Uterus (tissue), 4 donors: ENCODE measurements around the gene TXK. TPM values are rescaled to one million over a fixed set of nuclear protein-coding genes. Genes with fewer than 3 reads are reported as not detected.

Source experiments
- DNase-seq, 2 donors: peaks; one replicate each; pipeline ENCODE4 v3.0.0-alpha.2; 2019 to 2020
- H3K27ac ChIP-seq, 2 donors: fragments of 200-600 bp; sonication (generic); 1 replicate in 1 of 2; 2 replicates in 1 of 2; pipeline ENCODE4 v1.5.1; 2016 to 2018
- H3K27me3 ChIP-seq, 2 donors: fragments of 200-600 bp; sonication (generic); one replicate each; pipeline ENCODE4 v1.5.1; 2018 to 2019; ENCODE audit warnings: control low read depth in 1 of 2
- H3K36me3 ChIP-seq, 2 donors: fragments of 200-600 bp; sonication (generic); one replicate each; pipeline ENCODE4 v1.5.1; 2019; ENCODE audit warnings: control low read depth in 1 of 2
- H3K4me1 ChIP-seq, 2 donors: fragments of 200-600 bp; sonication (generic); one replicate each; pipeline ENCODE4 v1.5.1; 2018 to 2019; ENCODE audit warnings: control low read depth in 1 of 2
- H3K4me3 ChIP-seq, 2 donors: fragments of 200-600 bp; sonication (generic); 1 replicate in 1 of 2; 2 replicates in 1 of 2; pipeline ENCODE4 v1.5.1; 2018 to 2019; ENCODE audit warnings: mild to moderate bottlenecking in 1 of 2
- H3K9me3 ChIP-seq, 2 donors: fragments of 200-600 bp; sonication (generic); one replicate each; pipeline ENCODE4 v1.5.1; 2019; ENCODE audit warnings: control low read depth in 1 of 2
- CTCF ChIP-seq, 4 experiments: fragments of 200-600 bp in 2 of 4; fragments of 450-650 bp in 2 of 4; sonication (generic) in 2 of 4; IDR thresholded peaks; one replicate each; pipeline ENCODE4 v1.5.1; 2016 to 2019; ENCODE audit warnings: antibody characterized with exemption in 4 of 4, mild to moderate bottlenecking in 2 of 4, moderate library complexity in 1 of 4
- POLR2A ChIP-seq, 2 donors: fragments of 450-650 bp; IDR thresholded peaks; one replicate each; pipeline ENCODE4 v1.6.1; 2016; ENCODE audit warnings: antibody characterized with exemption in 2 of 2, mild to moderate bottlenecking in 1 of 2, moderate library complexity in 1 of 2
- intact Hi-C: fragments of 100-400 bp; cut with DNase I; formaldehyde crosslinking; loops from one replicate; pipeline ENCODE4 v1.15.1; 2023; ENCODE audit warnings: low total_unique reads
- total RNA-seq, 4 donors: library from RNA; depleted of rRNA in 3 of 4; stranded (reverse); fragments of >200 nt in 3 of 4; gene quantifications; one replicate each; pipeline versions ENCODE4 v1.1.0 to v1.2.4, GENCODE V29; 2014 to 2023
- donor health status: DM: yes; HTN: yes; CAD: no.

Gene TXK
- total RNA-seq, 4 donors from 2014 or later: 1.3 to 6.4 (median 3.1) TPM; not detected in 1

GRCh38 chr4:48109413-48110263 is 24.4 kb downstream of the TXK start:
- Histone ChIP-seq H3K9me3 (no peaks in the 10 kb centered on the region), H3K36me3 (no peaks in the 10 kb centered on the region), H3K4me3 (no peak overlapping the region), H3K4me1 (no peaks in the 10 kb centered on the region), H3K27ac (no peak overlapping the region), H3K27me3 (no peaks in the 10 kb centered on the region)
- intact Hi-C loops: no loop called here
- DNase-seq: no peak
- TF ChIP-seq CTCF (IDR thresholded peaks at IDR 0.05): peak in 3 of 4 experiments; percentile 9 to 32 (median 23)
- TF ChIP-seq POLR2A (IDR thresholded peaks at IDR 0.05): no peak

GRCh38 chr4:48108309-48109073 is 25.6 kb downstream of the TXK start:
- DNase-seq: no peak
- Histone ChIP-seq H3K27me3 (no peaks in the 10 kb centered on the region), H3K4me3 (no peak overlapping the region), H3K9me3 (no peaks in the 10 kb centered on the region), H3K4me1 (no peaks in the 10 kb centered on the region), H3K36me3 (no peaks in the 10 kb centered on the region), H3K27ac (no peak overlapping the region)
- intact Hi-C loops: no loop called here
- no peak for TF ChIP-seq CTCF (IDR thresholded peaks at IDR 0.05)

- intact Hi-C loops: no loop called here
- DNase-seq: no peak
- TF ChIP-seq CTCF (IDR thresholded peaks at IDR 0.05): no peak
- no peak for TF ChIP-seq POLR2A (IDR thresholded peaks at IDR 0.05)
- no peak overlapping the region for H3K4me3 ChIP-seq
- no peaks in the 10 kb centered on the region for H3K36me3 ChIP-seq
- H3K9me3 ChIP-seq: no peaks in the 10 kb centered on the region
- no peaks in the 10 kb centered on the region for H3K4me1 ChIP-seq
- no peak overlapping the region for H3K27ac ChIP-seq
- H3K27me3 ChIP-seq: no peaks in the 10 kb centered on the region
Measured at GRCh38 chr4:48105230-48105629, 28.8 kb downstream of the TXK start.

- Histone ChIP-seq H3K4me1 (no peaks in the 10 kb centered on the region), H3K27ac (no peak overlapping the region), H3K36me3 (no peaks in the 10 kb centered on the region), H3K9me3 (no peaks in the 10 kb centered on the region), H3K4me3 (no peak overlapping the region), H3K27me3 (no peaks in the 10 kb centered on the region)
- TF ChIP-seq POLR2A (IDR thresholded peaks at IDR 0.05): no peak
- TF ChIP-seq CTCF (IDR thresholded peaks at IDR 0.05): no peak
- DNase-seq: no peak
- intact Hi-C loops: no loop called here
Measured at GRCh38 chr4:48103483-48104139, 30.4 kb downstream of the TXK start.
